ENCODE data around the gene SMIM10L1.

- TF ChIP-seq POLR2A (IDR thresholded peaks at IDR 0.05) (no peak), CTCF (IDR thresholded peaks at IDR 0.05) (no peak)
These were observed 38.1 kb downstream of the SMIM10L1 start for GRCh38 chr12:11209113-11209512.

Measured in esophagus squamous epithelium (tissue), 4 donors.